Endodermal cell (in vitro differentiated cells): ENCODE results near the gene ZFYVE27. TPM values are rescaled to one million over a fixed set of nuclear protein-coding genes. Genes with fewer than 3 reads are reported as not detected.

Experiments
- DNase-seq: peaks from one replicate; pipeline ENCODE4 v3.0.0-alpha.2; 2017
- H3K27ac ChIP-seq: 2 replicates; pipeline ENCODE4 v1.5.1; 2013; ENCODE audit warnings: mild to moderate bottlenecking, low read depth, low read length, moderate library complexity
- H3K27me3 ChIP-seq: 2 replicates; pipeline ENCODE4 v1.6.1; 2013; ENCODE audit warnings: mild to moderate bottlenecking, low read length, moderate library complexity; ENCODE audit not compliant: insufficient read depth, control insufficient read depth, poor library complexity, severe bottlenecking
- H3K36me3 ChIP-seq: 2 replicates; pipeline ENCODE4 v1.7.0; 2013; ENCODE audit warnings: mild to moderate bottlenecking, low read length, moderate library complexity; ENCODE audit not compliant: control insufficient read depth, insufficient read depth
- H3K4me1 ChIP-seq: one replicate; pipeline ENCODE4 v1.7.0; 2013; ENCODE audit warnings: low read length; ENCODE audit not compliant: control insufficient read depth, insufficient read depth
- H3K4me3 ChIP-seq: 2 replicates; pipeline ENCODE4 v1.5.1; 2013; ENCODE audit warnings: mild to moderate bottlenecking, low read length, moderate library complexity
- H3K9ac ChIP-seq: 2 replicates; pipeline ENCODE4 v1.6.1; 2013; ENCODE audit warnings: mild to moderate bottlenecking, low read length, moderate library complexity; ENCODE audit not compliant: poor library complexity, severe bottlenecking; ENCODE audit errors: extremely low read depth
- H3K9me3 ChIP-seq: 2 replicates; pipeline ENCODE4 v1.6.1; 2013; ENCODE audit warnings: mild to moderate bottlenecking, low read length, moderate library complexity; ENCODE audit not compliant: control insufficient read depth
- H3K27ac Mint-ChIP-seq: 2 replicates; pipeline ENCODE4 v1.8.0; 2020; ENCODE audit warnings: mixed read lengths
- H3K27me3 Mint-ChIP-seq: 2 replicates; pipeline ENCODE4 v1.8.0; 2021; ENCODE audit warnings: mild to moderate bottlenecking, mixed read lengths; ENCODE audit not compliant: insufficient read depth
- H3K36me3 Mint-ChIP-seq: 2 replicates; pipeline ENCODE4 v1.8.0; 2020; ENCODE audit warnings: low read depth, mixed read lengths
- H3K4me1 Mint-ChIP-seq: 2 replicates; pipeline ENCODE4 v1.8.0; 2020; ENCODE audit warnings: mixed read lengths
- H3K4me3 Mint-ChIP-seq: 2 replicates; pipeline ENCODE4 v1.8.0; 2020; ENCODE audit warnings: mild to moderate bottlenecking, moderate library complexity, mixed read lengths
- H3K9me3 Mint-ChIP-seq: 2 replicates; pipeline ENCODE4 v1.8.0; 2020; ENCODE audit warnings: mild to moderate bottlenecking, mixed read lengths
- CTCF ChIP-seq: fragments of 200-600 bp; sonication (generic); conservative IDR thresholded peaks from 2 replicates; pipeline ENCODE4 v1.5.0; 2021; ENCODE audit warnings: antibody characterized with exemption, mild to moderate bottlenecking
- WGBS, 2 experiments: methylation state at CpG; one replicate each; pipeline versions ENCODE4 v1.1.5 to v1.1.7; 2013; ENCODE audit warnings: missing lambda C conversion rate in 2 of 2, mixed read lengths in 1 of 2; ENCODE audit not compliant: insufficient coverage in 1 of 2, insufficient read length in 1 of 2; 5-methylcytosine and 5-hydroxymethylcytosine counted together
- total RNA-seq, 2 donors: library from RNA; stranded (reverse); fragmentation: NEBNext Ultra II Directional in 1 of 2; extraction: Animal tissue kit (Norgen Biotek cat#: 25700) in 1 of 2; gene quantifications; 2 replicates in 1 of 2; 3 replicates in 1 of 2; pipeline ENCODE4 v1.2.1, GENCODE V29; 2021

The ZFYVE27 gene
- total RNA-seq, 2 donors from 2014 or later: 33.5 to 36.3 TPM

GRCh38 chr10:97810446-97810845 is 73.5 kb downstream of the ZFYVE27 start:
- Mint-ChIP-seq H3K27ac (no peak overlapping the region), H3K4me1 (peaks cover 9% of the 10 kb centered on the region), H3K4me3 (no peak overlapping the region), H3K27me3 (no peaks in the 10 kb centered on the region), H3K9me3 (no peaks in the 10 kb centered on the region), H3K36me3 (no peaks in the 10 kb centered on the region)
- Histone ChIP-seq H3K4me1 (peaks cover 2% of the 10 kb centered on the region), H3K27me3 (no peaks in the 10 kb centered on the region), H3K4me3 (no peak overlapping the region), H3K36me3 (no peaks in the 10 kb centered on the region), H3K9ac (no peak overlapping the region), H3K27ac (no peak overlapping the region), H3K9me3 (no peaks in the 10 kb centered on the region)
- 86 to 89% methylated on average over 6 to 7 of the region's 7 CpGs for WGBS, 2 experiments
- no peak for TF ChIP-seq CTCF
- DNase-seq: no peak

Other genes starting within 250 kb of the ZFYVE27 start
- gene MMS19, start 238.7 kb upstream of the ZFYVE27 start, total RNA-seq: 10 to 100 TPM; 84.2 to 98.8 TPM
- 10 to 100 TPM; 19.1 to 19.3 TPM for gene UBTD1, start 238.2 kb upstream of the ZFYVE27 start, total RNA-seq
- gene ANKRD2, start 164.3 kb upstream of the ZFYVE27 start, total RNA-seq: not detected
- gene HOGA1, start 152.7 kb upstream of the ZFYVE27 start, total RNA-seq: 1 to 10 TPM in 1 of 2 donors, under 1 TPM in 1; 0.15 to 1.7 TPM
- gene C10orf62, start 147.4 kb upstream of the ZFYVE27 start, total RNA-seq: not detected
- 10 to 100 TPM; 19.0 to 21.3 TPM for gene MORN4, start 103.6 kb upstream of the ZFYVE27 start, total RNA-seq
- gene PI4K2A, start 96.5 kb upstream of the ZFYVE27 start, total RNA-seq: 10 to 100 TPM; 14.5 to 18.1 TPM
- gene AVPI1, start 49.9 kb upstream of the ZFYVE27 start, total RNA-seq: 1 to 10 TPM; 3.9 to 4.3 TPM
- gene MARVELD1, start 23.4 kb upstream of the ZFYVE27 start, total RNA-seq: 10 to 100 TPM; 44.3 to 47.9 TPM
- 1 to 10 TPM; 1.8 to 2.3 TPM for gene SFRP5, start 34.9 kb downstream of the ZFYVE27 start, total RNA-seq
- gene GOLGA7B, start 112.7 kb downstream of the ZFYVE27 start, total RNA-seq: under 1 TPM; 0.18 to 0.27 TPM